ENCODE results near the gene APOBR. TPM values are rescaled to one million over a fixed set of nuclear protein-coding genes. Genes with fewer than 3 reads are reported as not detected.

The APOBR gene
- total RNA-seq, 2 experiments from 2014 or later, result 0.47 to 3.4 TPM

DNA sequence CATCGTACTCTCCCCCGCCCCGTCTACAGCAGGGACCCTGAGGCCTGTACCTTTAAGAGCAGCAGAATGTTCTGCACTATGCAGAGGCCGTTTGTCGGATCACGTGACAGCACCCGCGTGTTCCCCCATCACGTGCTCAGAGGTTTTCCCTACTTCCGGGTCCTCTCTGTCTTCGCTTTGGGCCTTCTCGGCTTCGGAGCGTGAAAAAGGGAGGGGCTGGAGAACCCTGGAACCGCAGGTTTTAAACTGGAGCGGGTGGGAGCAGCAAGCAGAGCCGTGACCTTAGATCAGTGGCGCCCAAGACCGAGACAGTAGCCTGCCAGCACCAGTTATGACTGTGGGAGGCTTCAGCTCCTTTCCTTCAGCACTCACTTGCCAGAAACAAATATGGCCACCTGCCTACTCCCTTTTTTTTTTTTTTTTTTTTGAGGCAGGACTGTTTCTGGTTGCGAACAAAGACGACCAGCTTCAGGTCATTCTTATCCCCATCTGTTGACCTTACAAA lies 2.4 kb upstream of the APOBR start, which contains the start of gene CLN3:
Gene CLN3, minus strand, starts transcription at position 105 of the 505 bp plus-strand sequence. CDS start 315 bp downstream, outside the sequence.
- H3K4me2 ChIP-seq (ENCODE audit: low read length), result peak within 1 kb of the TSS; percentile 87
- intact Hi-C loops (cut with micrococcal nuclease; ENCODE audit: unreplicated experiment), result loop anchor here (1.0 to 5.0 kb wide), 3 partner anchors 60 to 330 kb away; partner anchors contain the start of genes ATXN2L and SGF29
- H3K27ac ChIP-seq (ENCODE audit: low read depth, low read length, poor library complexity, severe bottlenecking), result peak within 1 kb of the TSS; percentile 74
- BruUV-seq (replicated peaks), result TSS peak; percentile 83
- no peaks in the 10 kb centered on the region for H3K9me3 ChIP-seq (ENCODE audit: low read length)
- no peaks in the 10 kb centered on the region for H4K20me1 ChIP-seq (ENCODE audit: insufficient read depth, low read length)
- CTCF ChIA-PET (ENCODE audit: unreplicated experiment), result no interaction called here
- H2AFZ ChIP-seq (ENCODE audit: low read length), result peak within 1 kb of the TSS; percentile 74
- POLR2A ChIA-PET, result interaction anchor here (0.6 to 1.2 kb wide), 4 partner anchors 12 to 214 kb away, joined by 3 to 8 read pairs (median 4); no protein-coding TSS in a partner anchor
- peaks cover 22% of the 10 kb centered on the region; the same call in 1 of the 2 replicates for H3K79me2 ChIP-seq (ENCODE audit: insufficient read depth, low read depth, low read length)
- TF ChIP-seq EZH2phosphoT487 (IDR thresholded peaks at IDR 0.05; ENCODE audit: borderline replicate concordance, low read depth, low read length), result no peak
- TF ChIP-seq CTCF (conservative IDR thresholded peaks at IDR 0.05; ENCODE audit: low read length), result no peak
- H3K9me2 ChIP-seq (ENCODE audit: insufficient read depth, low read length), result no peaks in the 10 kb centered on the region
- peak; percentile 97 for DNase-seq (ENCODE audit: low spot score)
- H3K4me1 ChIP-seq (ENCODE audit: insufficient read depth, low read length, poor library complexity, severe bottlenecking), result peaks cover 35% of the 10 kb centered on the region
- peaks cover 26% of the 10 kb centered on the region for H3K36me3 ChIP-seq (ENCODE audit: insufficient read depth, low read length)
- peak within 1 kb of the TSS; percentile 88 for H3K4me3 ChIP-seq (ENCODE audit: low read depth, low read length, poor library complexity, severe bottlenecking)

- intact Hi-C loops (cut with micrococcal nuclease; ENCODE audit: unreplicated experiment), result loop anchor here (1.0 to 5.0 kb wide), 3 partner anchors 60 to 330 kb away; partner anchors contain the start of genes ATXN2L and SGF29
- H3K9me2 ChIP-seq (ENCODE audit: insufficient read depth, low read length), result no peaks in the 10 kb centered on the region
- TF ChIP-seq CTCF (conservative IDR thresholded peaks at IDR 0.05; ENCODE audit: low read length), result no peak
- TF ChIP-seq EZH2phosphoT487 (IDR thresholded peaks at IDR 0.05; ENCODE audit: borderline replicate concordance, low read depth, low read length), result no peak
- no peaks in the 10 kb centered on the region for H3K9me3 ChIP-seq (ENCODE audit: low read length)
- no peak for DNase-seq (ENCODE audit: low spot score)
- H3K4me1 ChIP-seq (ENCODE audit: insufficient read depth, low read length, poor library complexity, severe bottlenecking), result peaks cover 35% of the 10 kb centered on the region
- H2AFZ ChIP-seq (ENCODE audit: low read length), result peak overlapping the region; percentile 74; the same call in 1 of the 2 replicates
- peak overlapping the region; percentile 74 for H3K27ac ChIP-seq (ENCODE audit: low read depth, low read length, poor library complexity, severe bottlenecking)
- H4K20me1 ChIP-seq (ENCODE audit: insufficient read depth, low read length), result no peaks in the 10 kb centered on the region
- H3K4me3 ChIP-seq (ENCODE audit: low read depth, low read length, poor library complexity, severe bottlenecking), result peak overlapping the region; percentile 88
- H3K4me2 ChIP-seq (ENCODE audit: low read length), result peak overlapping the region; percentile 87
- ChIA-PET POLR2A (interaction anchor here (0.8 to 1.2 kb wide), 3 partner anchors 13 to 131 kb away, joined by 3 to 8 read pairs (median 5); no protein-coding TSS in a partner anchor), CTCF (ENCODE audit: unreplicated experiment) (no interaction called here)
- peaks cover 21% of the 10 kb centered on the region for H3K36me3 ChIP-seq (ENCODE audit: insufficient read depth, low read length)
- peaks cover 22% of the 10 kb centered on the region; the same call in 1 of the 2 replicates for H3K79me2 ChIP-seq (ENCODE audit: insufficient read depth, low read depth, low read length)
- BruUV-seq (replicated peaks), result no TSS peak
Observed at GRCh38 chr16:28492511-28492910, 1.9 kb upstream of the APOBR start.

Measured in OCI-LY7 (cell line).